ENCODE results near the gene F11R.
"Not testable (repeated sequence)": the region's sequence is repeated elsewhere in the genome, so short reads cannot be mapped to it uniquely, and the experiment has no call there.

Gene F11R

GRCh38 chr1:161021970-161022353, 1.0 kb upstream of the F11R start:
- DNase-seq (ENCODE audit: insufficient read length, low spot score) (no peak), FAIRE-seq (no peak)
- no peak for TF ChIP-seq POLR2A (IDR thresholded peaks at IDR 0.05; ENCODE audit: low read depth, low read length)

GRCh38 chr1:161021165-161021969, 415 bp upstream of the F11R start:
- TF ChIP-seq POLR2A (IDR thresholded peaks at IDR 0.05; ENCODE audit: low read depth, low read length): peak; percentile 36
- FAIRE-seq (no peak), DNase-seq (ENCODE audit: insufficient read length, low spot score) (peak; percentile 55)

- TF ChIP-seq POLR2A (IDR thresholded peaks at IDR 0.05; ENCODE audit: low read depth, low read length): no peak
- no peak for FAIRE-seq
- DNase-seq (ENCODE audit: insufficient read length, low spot score): no peak
Measured at GRCh38 chr1:161019751-161020495, 1.0 kb downstream of the F11R start.

GRCh38 chr1:161019111-161019660, 1.8 kb downstream of the F11R start:
- DNase-seq (ENCODE audit: insufficient read length, low spot score); FAIRE-seq: not testable (repeated sequence)

GRCh38 chr1:161018631-161018930, 2.4 kb downstream of the F11R start:
- FAIRE-seq (no peak), DNase-seq (ENCODE audit: insufficient read length, low spot score) (no peak)
- TF ChIP-seq POLR2A (IDR thresholded peaks at IDR 0.05; ENCODE audit: low read depth, low read length): no peak

GRCh38 chr1:161017756-161018630, 3.0 kb downstream of the F11R start:
- FAIRE-seq (no peak), DNase-seq (ENCODE audit: insufficient read length, low spot score) (no peak)
- no peak for TF ChIP-seq POLR2A (IDR thresholded peaks at IDR 0.05; ENCODE audit: low read depth, low read length)

GRCh38 chr1:161017181-161017580, 3.8 kb downstream of the F11R start:
- FAIRE-seq; DNase-seq (ENCODE audit: insufficient read length, low spot score): not testable (repeated sequence)

GRCh38 chr1:161016683-161017082, 4.3 kb downstream of the F11R start:
- FAIRE-seq; DNase-seq (ENCODE audit: insufficient read length, low spot score): not testable (repeated sequence)

GRCh38 chr1:161013488-161014230, 7.3 kb downstream of the F11R start:
- no peak for TF ChIP-seq POLR2A (IDR thresholded peaks at IDR 0.05; ENCODE audit: low read depth, low read length)
- DNase-seq (ENCODE audit: insufficient read length, low spot score) (no peak), FAIRE-seq (no peak)

- no peak for FAIRE-seq
- DNase-seq (ENCODE audit: insufficient read length, low spot score): no peak
- no peak for TF ChIP-seq POLR2A (IDR thresholded peaks at IDR 0.05; ENCODE audit: low read depth, low read length)
Measured at GRCh38 chr1:161013131-161013487, 7.8 kb downstream of the F11R start.

- FAIRE-seq (no peak), DNase-seq (ENCODE audit: insufficient read length, low spot score) (no peak)
- TF ChIP-seq POLR2A (IDR thresholded peaks at IDR 0.05; ENCODE audit: low read depth, low read length): no peak
Measured at GRCh38 chr1:161012420-161012819, 8.5 kb downstream of the F11R start.

- TF ChIP-seq POLR2A (IDR thresholded peaks at IDR 0.05; ENCODE audit: low read depth, low read length): no peak
- FAIRE-seq (no peak), DNase-seq (ENCODE audit: insufficient read length, low spot score) (no peak)
Measured at GRCh38 chr1:161009602-161010211, 11.2 kb downstream of the F11R start.

- no peak for FAIRE-seq
- TF ChIP-seq POLR2A (IDR thresholded peaks at IDR 0.05; ENCODE audit: low read depth, low read length): no peak
Measured at GRCh38 chr1:161008869-161009510, 12.0 kb downstream of the F11R start.

More at GRCh38 chr1:161008869-161009510, 12.0 kb downstream of the F11R start:
- no peak for DNase-seq (ENCODE audit: insufficient read length, low spot score)
